GM12878 (cell line): ENCODE data around the gene ADAMTS4. TPM values are rescaled to one million over a fixed set of nuclear protein-coding genes. Genes with fewer than 3 reads are reported as not detected.

Experiments used
- ATAC-seq: fragments of 200-7000 bp; cut with Tn5 transposase; 3 replicates; pipeline ENCODE4 v1.9.1; 2020; ENCODE audit warnings: mild to moderate bottlenecking, moderate library complexity
- BruUV-seq: library from RNA; stranded (reverse); fragments of 400-500 nt; replicated peaks from 2 replicates; lab custom pipeline; 2021; lab: Mats Ljungman, UMichigan
- CTCF ChIA-PET: fragments of 300-600 bp; sonication (Branson Sonifier 250); formaldehyde crosslinking; extraction: SDS; loops from one replicate; lab custom pipeline; 2021; ENCODE audit warnings: inconsistent platforms; lab: Yijun Ruan, JAX
- POLR2A ChIA-PET: fragments of 350-600 bp; formaldehyde crosslinking; extraction: SDS; loops from one replicate; lab custom pipeline; 2021; ENCODE audit warnings: inconsistent platforms; lab: Charles Lee
- RAD21 ChIA-PET: fragments of 300-600 bp; sonication (Branson Sonifier 250); formaldehyde crosslinking; loops from one replicate; lab custom pipeline; 2023; ENCODE audit warnings: antibody characterized with exemption; ENCODE audit not compliant: unreplicated experiment; lab: Charles Lee
- SMC1A ChIA-PET: fragments of 300-600 bp; sonication (Branson Sonifier 250); formaldehyde crosslinking; loops from one replicate; lab custom pipeline; 2023; ENCODE audit not compliant: unreplicated experiment, uncharacterized antibody; lab: Charles Lee
- DNase-seq: peaks from one replicate; pipeline ENCODE4 v3.0.0-alpha.2; 2011; ENCODE audit warnings: low read depth, low spot score
- FAIRE-seq: peaks from 3 replicates; lab custom pipeline; 2011; peaks lifted over from hg19 to GRCh38; lab: Jason Lieb, UNC
- H2AFZ ChIP-seq: 2 replicates; pipeline ENCODE4 v1.6.0; 2011; ENCODE audit warnings: low read depth, low read length, control low read depth; ENCODE audit not compliant: control insufficient read depth
- H3K27ac ChIP-seq: 2 replicates; pipeline ENCODE4 v1.5.1; 2011; ENCODE audit warnings: control low read depth; ENCODE audit not compliant: control insufficient read depth, insufficient read depth
- H3K27me3 ChIP-seq, 2 experiments: replicated peaks in 1 of 2; 2 replicates each; pipeline versions ENCODE4 v1.6.0 to v1.6.1; 2011; ENCODE audit warnings: low read length in 1 of 2; ENCODE audit not compliant: control insufficient read depth in 2 of 2, insufficient read depth in 2 of 2
- H3K36me3 ChIP-seq, 2 experiments: 2 replicates each; pipeline ENCODE4 v1.5.1; 2011; ENCODE audit warnings: low read length in 1 of 2; ENCODE audit not compliant: control insufficient read depth in 2 of 2, insufficient read depth in 2 of 2
- H3K4me1 ChIP-seq: 2 replicates; pipeline ENCODE4 v1.6.1; 2011; ENCODE audit warnings: mild to moderate bottlenecking, low read length, moderate library complexity, mixed read lengths; ENCODE audit not compliant: control insufficient read depth, insufficient read depth
- H3K4me2 ChIP-seq: 2 replicates; pipeline ENCODE4 v1.6.0; 2011; ENCODE audit warnings: control low read depth; ENCODE audit not compliant: control insufficient read depth, insufficient read depth
- H3K4me3 ChIP-seq: fragments of 200-600 bp; sonication (generic); 2 replicates; pipeline ENCODE4 v1.5.1; 2016
- H3K79me2 ChIP-seq: 2 replicates; pipeline ENCODE4 v1.6.0; 2011; ENCODE audit warnings: low read length; ENCODE audit not compliant: control insufficient read depth, insufficient read depth
- H3K9ac ChIP-seq: 2 replicates; pipeline ENCODE4 v1.8.0; 2011; ENCODE audit warnings: low read length, control low read depth, mixed read lengths; ENCODE audit not compliant: control insufficient read depth, insufficient read depth
- H3K9me3 ChIP-seq: replicated peaks from 3 replicates; pipeline ENCODE4 v1.5.1; 2011; ENCODE audit warnings: mild to moderate bottlenecking, low read length; ENCODE audit not compliant: control insufficient read depth, insufficient read depth
- H4K20me1 ChIP-seq: 2 replicates; pipeline ENCODE4 v1.6.0; 2011; ENCODE audit not compliant: control insufficient read depth, insufficient read depth
- BACH1 ChIP-seq: fragments of 450-650 bp; IDR thresholded peaks from 2 replicates; pipeline ENCODE4 v1.6.1; 2017; ENCODE audit warnings: mild to moderate bottlenecking, borderline replicate concordance
- GATAD2B ChIP-seq: fragments of 450-650 bp; conservative IDR thresholded peaks from 2 replicates; pipeline ENCODE4 v1.6.1; 2017; ENCODE audit warnings: low read depth, mild to moderate bottlenecking, moderate library complexity
- MTA3 ChIP-seq: IDR thresholded peaks from 2 replicates; pipeline ENCODE4 v1.6.1; 2012; ENCODE audit warnings: low read length, inconsistent platforms, borderline replicate concordance
- MXI1 ChIP-seq: fragments of 150-350 bp; IDR thresholded peaks from 2 replicates; pipeline ENCODE4 v1.6.1; 2011; ENCODE audit warnings: low read depth, mild to moderate bottlenecking, inconsistent platforms, low read length, improper control_type of control experiment
- PAX5 ChIP-seq: IDR thresholded peaks from 2 replicates; pipeline ENCODE4 v1.6.1; 2011; ENCODE audit warnings: low read depth, low read length, borderline replicate concordance
- POLR2AphosphoS5 ChIP-seq: IDR thresholded peaks from 2 replicates; pipeline ENCODE4 v1.6.1; 2011; ENCODE audit warnings: mild to moderate bottlenecking, low read length, inconsistent platforms
- SMARCA5 ChIP-seq: fragments of 450-650 bp; IDR thresholded peaks from 2 replicates; pipeline ENCODE4 v1.6.1; 2017; ENCODE audit warnings: mild to moderate bottlenecking
- SPI1 ChIP-seq: IDR thresholded peaks from 2 replicates; pipeline ENCODE4 v1.6.1; 2011; ENCODE audit warnings: low read depth, mild to moderate bottlenecking, low read length, moderate library complexity, borderline replicate concordance; ENCODE audit not compliant: insufficient read depth
- SRF ChIP-seq, 2 experiments: IDR thresholded peaks; 2 replicates each; pipeline ENCODE4 v1.6.1; 2011; ENCODE audit warnings: low read depth in 2 of 2, low read length in 2 of 2, mild to moderate bottlenecking in 1 of 2, moderate library complexity in 1 of 2
- ZNF24 ChIP-seq: fragments of 450-650 bp; IDR thresholded peaks from 2 replicates; pipeline ENCODE4 v1.6.1; 2017; ENCODE audit warnings: antibody characterized with exemption, mild to moderate bottlenecking
- WGBS: methylation state at CpG from one replicate; pipeline ENCODE4 v1.1.6; 2016; ENCODE audit warnings: low lambda C conversion rate; ENCODE audit not compliant: insufficient replicate concordance, insufficient coverage; ENCODE audit errors: missing lambda C conversion rate; 5-methylcytosine and 5-hydroxymethylcytosine counted together
- in situ Hi-C: fragments of 300-500 bp; cut with MboI; formaldehyde crosslinking; loops from 9 replicates; pipeline ENCODE4 v1.14.3; 2018; ENCODE audit warnings: mixed read lengths
- intact Hi-C: fragments of 100-400 bp; cut with micrococcal nuclease; formaldehyde crosslinking; loops from one replicate; pipeline ENCODE4 v1.14.2; 2022; ENCODE audit not compliant: unreplicated experiment
- polyA plus RNA-seq, 11 experiments: library from polyadenylated mRNA; depleted of rRNA in 4 of 11; unstranded in 6 of 11; stranded (reverse) in 5 of 11; fragments of >200 nt; fragmentation: Nextera tagmentation in 4 of 11; fragmentation: Illumina TruSeq in 1 of 11; extraction: Ambion mirVana in 4 of 11; extraction: Trizol in 1 of 11; gene quantifications; 1 replicate in 1 of 11; 2 replicates in 10 of 11; pipeline versions ENCODE4 v1.2.1 to v1.2.3, GENCODE V29; 2011 to 2016; ENCODE audit warnings: inconsistent platforms in 2 of 11, missing spikeins in 2 of 11, low read depth in 1 of 11
- total RNA-seq, 4 experiments: library from RNA; depleted of rRNA in 3 of 4; stranded (reverse); fragments of >200 nt in 3 of 4; fragmentation: Illumina TruSeq in 1 of 4; extraction: Trizol in 1 of 4; gene quantifications; 2 replicates each; pipeline versions ENCODE4 v1.2.1 to v1.2.3, GENCODE V29; 2013 to 2021

ADAMTS4 gene
- total and polyA plus RNA-seq, 10 of the 15 experiments (the other 5 are each of a cell fraction or from before 2014, with no cell fraction given), result 0.01 to 0.13 (median 0.05) TPM; not detected in 2

- no peak for TF ChIP-seq ZNF24
- no peak for TF ChIP-seq MTA3
- TF ChIP-seq SRF (IDR thresholded peaks at IDR 0.05; ENCODE audit: low read depth in 2 of 2, low read length in 2 of 2), result no peak
- no peak for TF ChIP-seq POLR2AphosphoS5
- TF ChIP-seq BACH1, result no peak
- no peak for TF ChIP-seq MXI1
- TF ChIP-seq, all 136 proteins: peak for 0
Measured at GRCh38 chr1:161218301-161219077, 19.6 kb upstream of the ADAMTS4 start (continued).

- intact Hi-C loops (no loop called here), in situ Hi-C loops (no loop called here)
- no peaks in the 10 kb centered on the region for H4K20me1 ChIP-seq
- peak overlapping the region; percentile 63; the same call in 1 of the 2 replicates for H3K4me2 ChIP-seq
- H3K4me3 ChIP-seq, result no peak overlapping the region; the same call in 1 of the 2 replicates
- FAIRE-seq (no peak), ATAC-seq (peak; percentile 16; the same call in 1 of the 3 replicates), DNase-seq (no peak)
- H3K27ac ChIP-seq, result no peak overlapping the region
- CTCF ChIA-PET, result interaction anchor here (0.9 to 17.1 kb wide), 8 partner anchors 8 to 165 kb away, joined by 3 to 385 read pairs (median 16); partner anchors contain the start of genes ARHGAP30, NDUFS2 and TOMM40L
- H3K4me1 ChIP-seq, result peaks cover 21% of the 10 kb centered on the region
- no peaks in the 10 kb centered on the region for H3K79me2 ChIP-seq
- H3K36me3 ChIP-seq, result peaks cover 2 to 13% of the 10 kb centered on the region in 2 experiments
- 52% methylated on average over 5 of the region's 6 CpGs for WGBS
- no peaks in the 10 kb centered on the region for H3K9me3 ChIP-seq
- SMC1A ChIA-PET, result interaction anchor here (0.6 to 3.6 kb wide), 12 partner anchors 9 to 204 kb away, joined by 3 to 33 read pairs (median 4); partner anchors contain the start of genes CFAP126, NDUFS2 and TOMM40L
- POLR2A ChIA-PET, result interaction anchor here (0.7 to 5.7 kb wide), 2 partner anchors 15 to 18 kb away, joined by 5 to 24 read pairs; partner anchors contain the start of gene NDUFS2
- RAD21 ChIA-PET, result interaction anchor here (0.7 to 3.1 kb wide), 6 partner anchors 8 to 161 kb away, joined by 3 to 18 read pairs (median 5); partner anchors contain the start of gene TOMM40L
- 0 out of 2 replicates have a peak, but pooled peaks have one; percentile 11 for TF ChIP-seq GATAD2B
- TF ChIP-seq MTA3, result no peak
- peak; percentile 7; the same call in 1 of the 2 replicates for TF ChIP-seq SPI1
- TF ChIP-seq PAX5, result no peak
- TF ChIP-seq SMARCA5, result peak; percentile 30; the same call in 1 of the 2 replicates
- no peak overlapping the region for H3K9ac ChIP-seq
- H2AFZ ChIP-seq, result no peak overlapping the region
- no TSS peak for BruUV-seq
- no peaks in the 10 kb centered on the region for H3K27me3 ChIP-seq
Measured at GRCh38 chr1:161217831-161218230, 19.0 kb upstream of the ADAMTS4 start.
